GM19025 (cell line): ENCODE results near the gene MYO18A.

Experiments
- ATAC-seq: cut with Tn5 transposase; IDR thresholded peaks from one replicate; pipeline ENCODE4 v1.9.1; 2021; ENCODE audit warnings: mild to moderate bottlenecking, low read depth, moderate library complexity; ENCODE audit not compliant: unreplicated experiment

MYO18A gene

GRCh38 chr17:29039764-29040598 is 140.2 kb downstream of the MYO18A start:
- no peak for ATAC-seq

- no peak for ATAC-seq
Observed at GRCh38 chr17:29038085-29038795, 142.0 kb downstream of the MYO18A start.

- ATAC-seq, result no peak
Observed at GRCh38 chr17:29037739-29038084, 142.5 kb downstream of the MYO18A start.

GRCh38 chr17:29036584-29036983 is 143.6 kb downstream of the MYO18A start:
- no peak for ATAC-seq

GRCh38 chr17:29034510-29034909 is 145.7 kb downstream of the MYO18A start:
- ATAC-seq, result no peak

- no peak for ATAC-seq
Observed at GRCh38 chr17:29032857-29033197, 147.4 kb downstream of the MYO18A start.

- ATAC-seq, result no peak
Observed at GRCh38 chr17:29032013-29032856, 148.0 kb downstream of the MYO18A start.

- ATAC-seq, result no peak
Observed at GRCh38 chr17:29031488-29031887, 148.7 kb downstream of the MYO18A start.

- ATAC-seq, result no peak
Observed at GRCh38 chr17:29024316-29024952, 155.8 kb downstream of the MYO18A start.

GRCh38 chr17:29022074-29022473 is 158.1 kb downstream of the MYO18A start:
- no peak for ATAC-seq

- no peak for ATAC-seq
Observed at GRCh38 chr17:29021226-29021625, 159.0 kb downstream of the MYO18A start.
